Measurements from ENCODE around the gene NELL1. TPM values are rescaled to one million over a fixed set of nuclear protein-coding genes. Genes with fewer than 3 reads are reported as not detected.

Gene NELL1
- total RNA-seq, 2 donors from 2014 or later = 0.19 TPM; not detected in 1

DNA sequence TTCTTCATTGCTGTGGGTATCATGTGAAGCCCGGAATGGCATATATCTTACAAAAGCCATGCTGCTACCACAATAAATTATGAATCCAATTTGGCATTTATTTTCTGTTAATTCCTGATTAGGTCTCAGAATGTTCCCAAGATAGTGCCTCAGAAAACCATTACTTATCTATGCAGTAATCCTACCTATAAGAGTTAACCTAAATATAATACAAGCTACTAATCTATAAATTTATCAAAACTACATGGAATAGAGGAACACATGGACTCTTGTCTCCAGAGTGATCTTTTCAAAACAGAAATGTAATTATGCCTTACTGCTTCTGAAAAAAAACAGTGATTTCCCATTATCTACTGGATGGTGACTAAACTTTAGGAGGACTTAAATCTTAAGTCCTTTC is 835.7 kb downstream of the NELL1 start:
- Histone ChIP-seq H3K27me3 (no peaks in the 10 kb centered on the region), H3K4me1 (no peaks in the 10 kb centered on the region), H3K27ac (no peak overlapping the region), H3K9me3 (no peaks in the 10 kb centered on the region), H3K36me3 (no peaks in the 10 kb centered on the region), H3K9ac (ENCODE audit: low read depth in 2 of 2, low read length in 2 of 2) (no peak overlapping the region), H3K4me3 (no peak overlapping the region)
- DNase-seq = no peak
- TF ChIP-seq, protein P1, sequence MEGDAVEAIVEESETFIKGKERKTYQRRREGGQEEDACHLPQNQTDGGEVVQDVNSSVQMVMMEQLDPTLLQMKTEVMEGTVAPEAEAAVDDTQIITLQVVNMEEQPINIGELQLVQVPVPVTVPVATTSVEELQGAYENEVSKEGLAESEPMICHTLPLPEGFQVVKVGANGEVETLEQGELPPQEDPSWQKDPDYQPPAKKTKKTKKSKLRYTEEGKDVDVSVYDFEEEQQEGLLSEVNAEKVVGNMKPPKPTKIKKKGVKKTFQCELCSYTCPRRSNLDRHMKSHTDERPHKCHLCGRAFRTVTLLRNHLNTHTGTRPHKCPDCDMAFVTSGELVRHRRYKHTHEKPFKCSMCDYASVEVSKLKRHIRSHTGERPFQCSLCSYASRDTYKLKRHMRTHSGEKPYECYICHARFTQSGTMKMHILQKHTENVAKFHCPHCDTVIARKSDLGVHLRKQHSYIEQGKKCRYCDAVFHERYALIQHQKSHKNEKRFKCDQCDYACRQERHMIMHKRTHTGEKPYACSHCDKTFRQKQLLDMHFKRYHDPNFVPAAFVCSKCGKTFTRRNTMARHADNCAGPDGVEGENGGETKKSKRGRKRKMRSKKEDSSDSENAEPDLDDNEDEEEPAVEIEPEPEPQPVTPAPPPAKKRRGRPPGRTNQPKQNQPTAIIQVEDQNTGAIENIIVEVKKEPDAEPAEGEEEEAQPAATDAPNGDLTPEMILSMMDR (IDR thresholded peaks at IDR 0.05) = no peak
- intact Hi-C loops (cut with DNase I) = no loop called here

DNA sequence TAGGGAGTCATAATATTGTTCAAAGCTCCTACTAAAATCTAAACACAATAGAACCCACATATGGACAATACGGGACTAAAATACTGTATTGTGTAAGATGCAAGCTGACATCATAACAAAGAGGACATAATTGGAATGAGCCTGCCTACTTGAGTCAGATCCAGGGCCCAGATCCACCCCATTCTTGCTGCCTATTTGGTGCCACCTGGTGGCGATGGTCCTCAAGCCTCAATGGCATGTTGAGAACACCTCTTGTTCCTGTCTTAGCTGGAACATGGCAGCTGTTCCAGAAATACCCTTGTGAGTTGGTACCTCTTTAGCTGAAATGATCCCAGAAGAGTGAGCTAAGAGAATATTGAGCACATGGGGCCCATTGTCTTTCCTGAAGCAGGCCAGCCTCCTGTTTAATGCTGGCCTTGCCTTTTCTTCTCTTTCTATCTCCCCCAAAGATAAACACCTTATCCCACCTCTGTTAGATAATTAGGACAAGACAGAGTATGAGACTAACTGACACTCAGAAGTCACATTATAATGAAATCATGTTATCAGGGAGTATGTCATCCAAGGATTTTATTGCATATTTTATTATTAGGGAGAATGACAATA is 842.6 kb downstream of the NELL1 start:
- DNase-seq = peak; percentile 57
- no peak overlapping the region for H3K4me3 ChIP-seq
- TF ChIP-seq, protein P1 (IDR thresholded peaks at IDR 0.05) = peak; percentile 30
- H3K9me3 ChIP-seq = no peaks in the 10 kb centered on the region
- no peaks in the 10 kb centered on the region for H3K27me3 ChIP-seq
- no peaks in the 10 kb centered on the region for H3K36me3 ChIP-seq
- intact Hi-C loops (cut with DNase I) = no loop called here
- H3K27ac ChIP-seq = no peak overlapping the region
- no peaks in the 10 kb centered on the region for H3K4me1 ChIP-seq
- H3K9ac ChIP-seq (ENCODE audit: low read depth in 2 of 2, low read length in 2 of 2) = no peak overlapping the region

DNA sequence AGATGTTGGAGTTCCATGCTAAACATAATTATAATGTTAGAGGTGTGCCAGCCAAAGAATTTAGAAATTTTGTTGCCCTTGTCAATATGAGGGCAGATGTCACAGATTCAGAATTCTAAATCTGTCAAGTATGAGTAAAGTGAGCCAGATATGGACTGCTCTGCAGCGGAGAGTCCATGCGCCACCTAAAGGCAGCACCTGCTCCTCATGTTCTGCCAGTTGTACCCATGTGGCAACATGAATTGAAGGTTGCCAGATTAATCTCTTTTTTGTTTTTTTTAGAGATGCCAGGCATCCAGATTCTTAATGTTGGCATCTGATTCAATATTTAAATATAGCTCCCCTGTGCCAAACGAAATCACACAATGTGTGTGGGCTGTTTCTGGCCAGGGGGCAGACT is 844.9 kb downstream of the NELL1 start:
- Histone ChIP-seq H3K9ac (ENCODE audit: low read depth in 2 of 2, low read length in 2 of 2) (no peak overlapping the region), H3K27me3 (no peaks in the 10 kb centered on the region), H3K27ac (no peak overlapping the region), H3K36me3 (no peaks in the 10 kb centered on the region), H3K4me1 (no peaks in the 10 kb centered on the region), H3K4me3 (no peak overlapping the region), H3K9me3 (no peaks in the 10 kb centered on the region)
- TF ChIP-seq, protein P1 (IDR thresholded peaks at IDR 0.05) = peak; percentile 21
- intact Hi-C loops (cut with DNase I) = no loop called here
- DNase-seq = no peak

DNA sequence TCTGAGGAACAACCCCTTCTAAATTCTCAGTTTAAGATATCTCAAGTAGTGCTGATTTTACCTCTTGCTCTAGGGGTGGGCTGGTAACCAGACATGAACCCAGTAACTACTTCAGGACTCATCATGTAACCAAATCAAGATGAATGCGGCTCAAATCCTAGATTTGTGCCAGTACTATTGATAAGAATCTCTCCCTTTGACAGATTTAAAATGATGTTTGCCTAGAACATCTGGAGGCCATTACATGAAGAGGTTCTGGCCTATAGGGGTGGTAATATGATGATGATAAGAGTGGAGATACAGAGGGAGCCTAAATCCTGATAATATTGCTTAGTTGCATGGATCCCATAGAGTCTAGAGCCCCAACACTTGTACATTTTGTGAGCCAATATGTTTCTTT is 850.9 kb downstream of the NELL1 start:
- Histone ChIP-seq H3K9me3 (no peaks in the 10 kb centered on the region), H3K27ac (no peak overlapping the region), H3K9ac (ENCODE audit: low read depth in 2 of 2, low read length in 2 of 2) (no peak overlapping the region), H3K36me3 (no peaks in the 10 kb centered on the region), H3K4me3 (no peak overlapping the region), H3K27me3 (no peaks in the 10 kb centered on the region), H3K4me1 (no peaks in the 10 kb centered on the region)
- TF ChIP-seq, protein P1 (IDR thresholded peaks at IDR 0.05) = no peak
- DNase-seq = no peak
- intact Hi-C loops (cut with DNase I) = no loop called here

DNA sequence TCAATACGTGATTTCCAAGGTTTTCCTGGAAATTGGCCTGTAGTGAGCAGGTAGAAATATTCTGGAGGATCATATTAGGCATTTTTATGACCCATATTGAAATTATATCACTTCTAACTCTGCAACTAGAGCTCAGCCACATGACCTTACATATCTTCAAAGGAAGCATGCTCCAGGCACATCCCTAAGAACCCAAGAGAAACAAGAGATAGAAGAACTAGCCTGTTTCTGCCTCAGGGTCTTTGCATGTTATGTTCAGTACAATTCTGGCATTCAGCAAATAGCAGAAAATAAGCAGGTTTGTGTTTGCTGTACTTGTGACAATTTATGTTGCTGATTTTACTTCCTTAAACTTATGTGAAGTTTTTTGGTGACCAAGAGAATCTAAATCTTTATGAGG is 859.8 kb downstream of the NELL1 start:
- DNase-seq = no peak
- Histone ChIP-seq H3K36me3 (no peaks in the 10 kb centered on the region), H3K27me3 (no peaks in the 10 kb centered on the region), H3K9me3 (no peaks in the 10 kb centered on the region), H3K9ac (ENCODE audit: low read depth in 2 of 2, low read length in 2 of 2) (no peak overlapping the region), H3K27ac (no peak overlapping the region), H3K4me3 (no peak overlapping the region), H3K4me1 (no peaks in the 10 kb centered on the region)
- intact Hi-C loops (cut with DNase I) = no loop called here
- TF ChIP-seq, protein P1 (IDR thresholded peaks at IDR 0.05) = no peak

All from colonic mucosa (tissue), 4 donors.